Spleen (tissue), 7 donors: ENCODE measurements around the gene TMTC2.

ENCODE experiments used
- POLR2A ChIP-seq, 3 donors: fragments of 450-650 bp; IDR thresholded peaks; one replicate each; pipeline ENCODE4 v1.5.1; 2017; ENCODE audit warnings: antibody characterized with exemption in 3 of 3, mild to moderate bottlenecking in 1 of 3
- TF ChIP-seq, protein P1 (sequence below), 11 experiments: fragments of 200-600 bp in 7 of 11; fragments of 450-650 bp in 4 of 11; sonication (generic) in 4 of 11; IDR thresholded peaks in 8 of 11; conservative IDR thresholded peaks in 3 of 11; 1 replicate in 7 of 11; 2 replicates in 4 of 11; pipeline versions ENCODE4 v1.4.0 to v1.8.0; 2016 to 2021; ENCODE audit warnings: antibody characterized with exemption in 11 of 11, inconsistent platforms in 4 of 11, mild to moderate bottlenecking in 1 of 11
- donor health status: DM: no; HTN: no; CAD: no; lungs with moderate emphysema.
- donor health status: DM: no; HTN: no; CAD: no.
- donor health status: DM: no; HTN: no; CAD: no.

DNA sequence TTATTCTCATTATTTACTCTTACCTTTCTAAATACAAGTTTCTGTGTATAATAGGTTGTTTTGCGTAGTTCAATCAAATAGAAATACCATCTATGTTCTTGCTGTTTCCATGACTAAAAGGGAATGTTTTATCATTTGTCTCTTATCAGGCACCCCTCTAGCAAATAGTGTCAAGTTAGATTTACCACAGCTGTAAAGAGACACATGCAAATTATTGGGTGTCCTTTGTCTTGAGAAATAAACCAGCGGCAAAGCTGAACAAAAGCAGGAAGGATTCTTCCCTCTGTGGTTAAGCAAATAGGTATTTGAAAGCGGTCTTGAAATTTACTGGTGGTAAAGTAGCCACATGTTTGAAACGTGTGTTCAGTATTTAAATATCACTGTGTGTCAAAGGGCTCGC, 405.9 kb downstream of the TMTC2 start:
- TF ChIP-seq, protein P1, sequence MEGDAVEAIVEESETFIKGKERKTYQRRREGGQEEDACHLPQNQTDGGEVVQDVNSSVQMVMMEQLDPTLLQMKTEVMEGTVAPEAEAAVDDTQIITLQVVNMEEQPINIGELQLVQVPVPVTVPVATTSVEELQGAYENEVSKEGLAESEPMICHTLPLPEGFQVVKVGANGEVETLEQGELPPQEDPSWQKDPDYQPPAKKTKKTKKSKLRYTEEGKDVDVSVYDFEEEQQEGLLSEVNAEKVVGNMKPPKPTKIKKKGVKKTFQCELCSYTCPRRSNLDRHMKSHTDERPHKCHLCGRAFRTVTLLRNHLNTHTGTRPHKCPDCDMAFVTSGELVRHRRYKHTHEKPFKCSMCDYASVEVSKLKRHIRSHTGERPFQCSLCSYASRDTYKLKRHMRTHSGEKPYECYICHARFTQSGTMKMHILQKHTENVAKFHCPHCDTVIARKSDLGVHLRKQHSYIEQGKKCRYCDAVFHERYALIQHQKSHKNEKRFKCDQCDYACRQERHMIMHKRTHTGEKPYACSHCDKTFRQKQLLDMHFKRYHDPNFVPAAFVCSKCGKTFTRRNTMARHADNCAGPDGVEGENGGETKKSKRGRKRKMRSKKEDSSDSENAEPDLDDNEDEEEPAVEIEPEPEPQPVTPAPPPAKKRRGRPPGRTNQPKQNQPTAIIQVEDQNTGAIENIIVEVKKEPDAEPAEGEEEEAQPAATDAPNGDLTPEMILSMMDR (IDR thresholded peaks at IDR 0.05 in 8 of 11, conservative IDR thresholded peaks at IDR 0.05 in 3 of 11), result no peak
- TF ChIP-seq POLR2A (IDR thresholded peaks at IDR 0.05), result no peak
